Measurements from ENCODE around the gene TTC9C.
"Not testable (repeated sequence)": the region's sequence is repeated elsewhere in the genome, so short reads cannot be mapped to it uniquely, and the experiment has no call there.

Gene TTC9C

DNA sequence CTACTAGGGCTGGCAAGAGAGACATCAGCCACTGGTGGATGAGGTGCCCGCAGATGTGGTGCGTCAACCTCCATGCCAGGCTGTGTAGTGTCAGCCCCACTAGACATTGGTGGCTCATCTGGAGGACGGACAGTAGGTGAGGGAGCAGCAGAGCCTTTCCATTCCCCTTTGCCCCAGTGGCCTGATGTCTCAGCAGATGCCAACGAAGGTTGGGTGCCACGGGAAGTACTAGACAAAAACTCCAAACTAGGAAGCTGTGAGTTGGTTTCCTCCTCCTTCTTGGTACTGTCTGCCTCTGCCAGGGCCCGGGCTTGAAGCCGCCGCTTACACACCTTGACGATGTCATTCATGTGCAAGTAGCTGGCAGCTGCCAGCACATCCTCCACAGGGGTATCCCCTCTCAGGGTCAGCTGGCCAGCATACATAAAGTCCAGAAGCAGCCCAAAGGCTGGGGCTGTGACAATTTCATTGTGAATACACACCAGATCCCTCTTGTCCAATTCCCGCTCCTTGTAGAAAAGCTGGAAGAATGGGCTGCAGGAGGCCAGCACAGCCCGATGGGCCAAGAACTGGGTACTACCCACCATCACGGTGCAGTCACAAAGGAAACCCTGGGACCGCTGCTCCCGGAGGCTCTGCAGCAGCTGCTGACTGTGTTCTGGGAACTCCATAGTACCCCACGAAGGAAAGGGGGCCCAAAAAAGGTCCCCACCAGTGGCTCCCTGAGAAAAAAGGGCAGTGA lies 24.9 kb downstream of the TTC9C start:
- DNase-seq: no peak

- DNase-seq: peak; percentile 96
Measured at GRCh38 chr11:62753736-62754603, 25.7 kb downstream of the TTC9C start, which contains the start of gene ZBTB3. Gene ZBTB3, minus strand, starts transcription at chr11:62754160. Its CDS starts 496 bp downstream, at chr11:62753664.

DNA sequence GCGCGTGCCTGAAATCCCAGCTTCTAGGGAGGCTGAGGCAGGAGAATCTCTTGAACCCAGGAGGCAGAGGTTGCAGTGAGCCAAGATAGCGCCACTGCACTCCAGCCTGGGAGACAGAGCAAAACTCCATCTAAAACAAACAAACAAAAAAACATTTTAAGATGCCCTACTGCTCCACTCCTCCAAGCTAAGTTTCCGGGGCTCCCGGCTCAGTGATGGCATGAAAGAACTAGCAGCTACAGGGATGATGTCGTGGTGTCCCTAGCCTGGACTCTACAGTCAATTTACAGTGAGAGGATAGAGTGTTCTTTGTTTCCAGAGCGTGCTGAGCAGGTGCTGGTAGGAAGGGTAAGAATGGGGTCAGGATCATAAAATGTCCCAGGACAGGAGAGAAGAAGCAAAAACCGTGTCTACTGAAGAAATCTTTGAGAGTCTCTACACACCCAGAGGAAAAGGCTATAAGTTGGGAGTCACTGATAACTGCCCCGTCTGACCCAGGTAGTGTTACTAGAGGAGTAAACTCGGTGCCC lies 26.9 kb downstream of the TTC9C start:
- no peak for DNase-seq

DNA sequence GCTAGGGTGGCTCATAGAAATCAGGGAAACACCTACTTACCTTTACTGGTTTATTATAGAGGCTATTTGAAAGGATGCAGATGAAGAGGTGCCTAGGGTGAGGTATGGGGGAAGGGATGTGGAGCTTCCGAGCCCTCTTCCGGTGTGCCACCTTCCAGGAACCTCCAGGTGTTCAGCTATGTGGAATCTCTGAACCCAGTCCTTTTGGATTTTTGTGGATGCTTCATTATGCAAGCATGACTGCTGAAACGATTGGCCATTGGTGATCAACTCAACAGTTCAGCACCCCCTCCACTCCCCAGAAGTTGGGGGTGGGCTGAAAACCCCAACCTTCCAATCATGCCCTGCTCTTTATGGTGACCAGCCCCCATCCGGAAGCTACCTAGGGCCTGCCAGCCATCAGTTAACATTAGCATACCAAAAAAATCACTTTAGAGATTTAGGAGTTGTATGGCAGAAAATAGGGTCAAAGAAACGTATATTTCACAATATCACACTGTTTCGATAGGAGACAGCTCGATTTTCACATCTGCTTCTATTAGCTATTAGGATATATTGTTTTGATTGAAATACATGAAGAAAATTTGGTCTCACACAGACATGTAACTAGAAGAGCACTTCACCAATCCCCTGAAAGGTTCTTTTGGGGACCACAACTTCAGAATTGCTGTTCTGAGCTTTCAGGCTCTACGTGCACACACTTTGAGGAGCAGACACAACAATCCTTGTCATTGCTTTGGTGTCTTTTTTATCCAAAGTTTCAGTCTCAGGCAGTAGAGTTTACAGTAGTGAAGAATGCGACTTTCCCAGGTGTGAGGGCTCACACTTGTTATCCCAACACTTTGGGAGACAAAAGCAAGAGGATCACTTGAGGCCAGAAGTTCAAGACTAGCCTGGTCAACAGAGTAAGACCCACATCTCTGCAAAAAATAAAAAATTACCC lies 29.8 kb downstream of the TTC9C start:
- DNase-seq: no peak

GRCh38 chr11:62760867-62761227 lies 32.6 kb downstream of the TTC9C start:
- DNase-seq: not testable (repeated sequence)

GRCh38 chr11:62770778-62771143 lies 42.5 kb downstream of the TTC9C start:
- no peak for DNase-seq

- DNase-seq: peak; percentile 87
Measured at GRCh38 chr11:62771144-62772021, 43.1 kb downstream of the TTC9C start, which contains the start of gene TAF6L. Gene TAF6L, plus strand, starts transcription at chr11:62771396. Its CDS starts 4,388 bp downstream, at chr11:62775784.

GRCh38 chr11:62774407-62774806 lies 46.1 kb downstream of the TTC9C start:
- no peak for DNase-seq

- no peak for DNase-seq
Measured at GRCh38 chr11:62775646-62776045, 47.4 kb downstream of the TTC9C start.

- DNase-seq: no peak
Measured at GRCh38 chr11:62777389-62777788, 49.1 kb downstream of the TTC9C start.

DNA sequence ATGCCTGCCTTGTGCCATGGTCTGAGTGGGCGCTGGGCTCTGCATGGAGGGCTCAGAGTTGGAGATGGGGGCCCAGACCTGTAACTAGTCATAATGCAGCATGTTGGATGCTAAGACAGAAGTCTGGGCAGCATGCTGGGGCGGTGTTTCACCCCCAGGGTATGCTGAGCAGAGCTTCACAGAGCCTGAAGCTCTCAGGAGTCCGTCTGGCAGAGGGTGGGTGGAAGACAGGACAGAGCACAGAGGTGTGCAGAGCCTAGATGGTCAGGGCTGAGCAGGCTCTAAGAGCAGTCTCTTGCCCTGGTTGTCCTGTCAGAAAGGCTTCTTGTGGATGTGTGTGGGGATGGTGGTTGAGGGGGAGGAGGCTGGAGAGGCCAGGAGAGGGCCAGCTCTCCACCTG lies 50.2 kb downstream of the TTC9C start:
- DNase-seq: no peak

DNA sequence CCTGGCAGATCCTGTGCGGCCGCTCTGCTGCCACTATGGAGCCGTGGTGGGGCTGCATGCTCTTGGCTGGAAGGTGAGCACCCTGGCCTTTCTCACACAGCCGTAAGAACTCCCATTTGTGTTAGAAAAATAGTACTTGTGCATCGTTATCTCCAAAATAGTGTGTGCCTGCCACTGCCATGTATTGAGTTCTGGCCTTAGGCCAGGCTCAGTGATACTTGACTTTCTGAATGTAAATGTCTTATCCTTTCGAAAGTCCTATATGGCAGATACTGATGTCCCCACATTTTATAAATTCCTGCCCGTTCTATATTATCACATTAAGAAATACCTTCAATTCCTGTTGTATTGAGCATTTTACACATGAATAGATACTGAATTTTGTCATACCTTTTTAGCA lies 54.5 kb downstream of the TTC9C start:
- DNase-seq: no peak

DNA sequence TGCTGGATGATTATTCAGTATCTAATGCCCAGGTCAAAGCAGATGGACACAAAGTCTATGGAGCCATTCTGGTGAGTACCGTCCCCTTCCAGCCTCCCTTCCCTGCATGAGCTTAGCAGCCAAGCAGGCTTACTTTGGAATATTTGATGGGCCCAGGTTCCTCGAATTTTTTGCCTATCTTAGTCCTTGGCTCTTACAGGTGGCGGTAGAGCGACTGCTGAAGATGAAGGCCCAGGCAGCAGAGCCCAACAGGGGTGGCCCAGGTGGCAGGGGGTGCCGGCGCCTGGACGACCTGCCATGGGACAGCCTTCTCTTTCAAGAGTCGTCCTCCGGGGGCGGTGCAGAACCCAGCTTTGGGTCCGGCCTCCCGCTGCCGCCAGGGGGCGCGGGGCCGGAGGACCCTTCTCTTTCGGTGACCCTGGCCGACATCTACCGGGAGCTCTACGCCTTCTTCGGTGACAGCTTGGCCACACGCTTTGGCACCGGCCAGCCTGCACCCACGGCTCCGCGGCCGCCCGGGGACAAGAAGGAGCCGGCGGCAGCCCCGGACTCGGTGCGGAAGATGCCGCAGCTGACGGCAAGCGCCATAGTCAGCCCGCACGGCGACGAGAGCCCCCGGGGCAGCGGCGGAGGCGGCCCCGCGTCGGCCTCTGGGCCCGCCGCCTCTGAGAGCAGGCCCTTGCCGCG lies 58.2 kb downstream of the TTC9C start:
- peak; percentile 78 for DNase-seq

- peak; percentile 97 for DNase-seq
Measured at GRCh38 chr11:62787005-62787759, 58.9 kb downstream of the TTC9C start, which contains the start of gene TMEM179B. Gene TMEM179B, plus strand, starts transcription at chr11:62787402. Its CDS starts 30 bp downstream, at chr11:62787432.

All from activated CD4-positive, alpha-beta T cell treated with anti-CD3 and anti-CD28 coated beads, Interleukin-2, amount 50 U/mL, for 1 hour (primary cell).